H9 (cell line): ENCODE measurements around the gene ENO1. TPM values are rescaled to one million over a fixed set of nuclear protein-coding genes. Genes with fewer than 3 reads are reported as not detected.
A peak's percentile ranks its signal among the peaks of the same experiment; 100 is the strongest.

Experiments used
- DNase-seq: peaks from one replicate; pipeline ENCODE4 v3.0.0-alpha.2; 2017
- H2AFZ ChIP-seq: one replicate; pipeline ENCODE4 v1.6.1; 2013; ENCODE audit warnings: mild to moderate bottlenecking, low read length, control low read depth, moderate library complexity
- H2AK5ac ChIP-seq: 2 replicates; pipeline ENCODE4 v1.6.1; 2013; ENCODE audit warnings: low read length, control low read depth, mixed read lengths; ENCODE audit not compliant: insufficient read length
- H2BK120ac ChIP-seq: one replicate; pipeline ENCODE4 v1.6.1; 2013; ENCODE audit warnings: low read depth, mild to moderate bottlenecking, low read length, control low read depth, inconsistent platforms; ENCODE audit not compliant: poor library complexity, severe bottlenecking
- H2BK12ac ChIP-seq: 2 replicates; pipeline ENCODE4 v1.6.1; 2013; ENCODE audit warnings: low read length, control low read depth, mixed read lengths, low read depth; ENCODE audit not compliant: insufficient read length
- H2BK15ac ChIP-seq: 2 replicates; pipeline ENCODE4 v1.6.1; 2013; ENCODE audit warnings: low read depth, low read length, control low read depth
- H2BK20ac ChIP-seq: one replicate; pipeline ENCODE4 v1.6.1; 2013; ENCODE audit warnings: low read depth, mild to moderate bottlenecking, low read length, control low read depth, inconsistent platforms; ENCODE audit not compliant: poor library complexity, severe bottlenecking
- H2BK5ac ChIP-seq: 2 replicates; pipeline ENCODE4 v1.6.1; 2013; ENCODE audit warnings: low read length, control low read depth, mixed read lengths; ENCODE audit not compliant: insufficient read length
- H3K14ac ChIP-seq: 2 replicates; pipeline ENCODE4 v1.6.1; 2013; ENCODE audit warnings: low read length, control low read depth; ENCODE audit not compliant: insufficient read depth
- H3K18ac ChIP-seq: 2 replicates; pipeline ENCODE4 v1.6.1; 2013; ENCODE audit warnings: low read depth, mild to moderate bottlenecking, mixed read lengths, low read length, control low read depth; ENCODE audit not compliant: insufficient read length
- H3K23ac ChIP-seq: 2 replicates; pipeline ENCODE4 v1.6.1; 2013; ENCODE audit warnings: low read length, control low read depth, mixed read lengths, low read depth; ENCODE audit not compliant: insufficient read length
- H3K23me2 ChIP-seq: 2 replicates; pipeline ENCODE4 v1.6.1; 2013; ENCODE audit warnings: low read depth, mild to moderate bottlenecking, mixed read lengths, low read length, control low read depth; ENCODE audit not compliant: insufficient read length, poor library complexity, severe bottlenecking
- H3K27ac ChIP-seq: 2 replicates; pipeline ENCODE4 v1.5.1; 2013; ENCODE audit warnings: low read length, control low read depth, mixed read lengths, low read depth; ENCODE audit not compliant: insufficient read length
- H3K27me3 ChIP-seq: 2 replicates; pipeline ENCODE4 v1.6.1; 2013; ENCODE audit warnings: low read length, control low read depth, inconsistent platforms; ENCODE audit not compliant: insufficient read depth
- H3K4ac ChIP-seq: 2 replicates; pipeline ENCODE4 v1.6.1; 2013; ENCODE audit warnings: low read depth, mild to moderate bottlenecking, control low read depth, inconsistent platforms, low read length, moderate library complexity
- H3K4me1 ChIP-seq: 2 replicates; pipeline ENCODE4 v1.6.1; 2013; ENCODE audit warnings: low read length, control low read depth, inconsistent platforms; ENCODE audit not compliant: insufficient read depth
- H3K4me2 ChIP-seq: 2 replicates; pipeline ENCODE4 v1.6.1; 2013; ENCODE audit warnings: low read length, control low read depth, mixed read lengths; ENCODE audit not compliant: insufficient read length, insufficient read depth
- H3K56ac ChIP-seq: 2 replicates; pipeline ENCODE4 v1.6.1; 2013; ENCODE audit warnings: low read depth, mild to moderate bottlenecking, mixed read lengths, low read length, control low read depth; ENCODE audit not compliant: insufficient read length
- H3K79me1 ChIP-seq: 2 replicates; pipeline ENCODE4 v1.6.1; 2013; ENCODE audit warnings: low read depth, mild to moderate bottlenecking, moderate library complexity, low read length, control low read depth, inconsistent platforms; ENCODE audit not compliant: insufficient read depth, poor library complexity, severe bottlenecking
- H3K79me2 ChIP-seq: 2 replicates; pipeline ENCODE4 v1.6.1; 2013; ENCODE audit warnings: low read length, control low read depth, inconsistent platforms; ENCODE audit not compliant: insufficient read depth
- H3K9ac ChIP-seq: 2 replicates; pipeline ENCODE4 v1.6.1; 2013; ENCODE audit warnings: low read length, control low read depth, mixed read lengths; ENCODE audit not compliant: insufficient read length; ENCODE audit errors: extremely low read depth
- H3K9me3 ChIP-seq: one replicate; pipeline ENCODE4 v1.6.1; 2013; ENCODE audit warnings: low read depth, low read length, inconsistent platforms; ENCODE audit not compliant: control insufficient read depth
- H3T11ph ChIP-seq: one replicate; pipeline ENCODE4 v1.6.1; 2013; ENCODE audit warnings: mild to moderate bottlenecking, low read length, control low read depth, inconsistent platforms
- H4K20me1 ChIP-seq: one replicate; pipeline ENCODE4 v1.6.1; 2013; ENCODE audit not compliant: control insufficient read depth, insufficient read length, insufficient read depth
- H4K5ac ChIP-seq: 2 replicates; pipeline ENCODE4 v1.6.1; 2013; ENCODE audit warnings: low read depth, mild to moderate bottlenecking, mixed read lengths, low read length, control low read depth; ENCODE audit not compliant: insufficient read length
- H4K8ac ChIP-seq: replicated peaks from 2 replicates; pipeline ENCODE4 v1.6.1; 2013; ENCODE audit warnings: low read length, control low read depth, mixed read lengths, low read depth; ENCODE audit not compliant: insufficient read length
- H4K91ac ChIP-seq: 2 replicates; pipeline ENCODE4 v1.6.1; 2013; ENCODE audit warnings: low read depth, mild to moderate bottlenecking, moderate library complexity, mixed read lengths, low read length, control low read depth; ENCODE audit not compliant: insufficient read length
- H3K27ac Mint-ChIP-seq, 3 experiments: 2 replicates in 2 of 3; 3 replicates in 1 of 3; pipeline ENCODE4 v1.8.0; 2020 to 2021; ENCODE audit warnings: mixed read lengths in 3 of 3, mild to moderate bottlenecking in 1 of 3, moderate library complexity in 1 of 3
- H3K27me3 Mint-ChIP-seq: 2 replicates; pipeline ENCODE4 v1.8.0; 2021; ENCODE audit warnings: low read depth, mild to moderate bottlenecking, moderate library complexity, mixed read lengths
- H3K36me3 Mint-ChIP-seq, 3 experiments: 2 replicates in 2 of 3; 3 replicates in 1 of 3; pipeline ENCODE4 v1.8.0; 2020 to 2021; ENCODE audit warnings: low read depth in 3 of 3, mixed read lengths in 3 of 3; ENCODE audit not compliant: insufficient read depth in 1 of 3
- H3K4me1 Mint-ChIP-seq, 2 experiments: 2 replicates each; pipeline ENCODE4 v1.8.0; 2020; ENCODE audit warnings: mixed read lengths in 2 of 2
- H3K4me3 Mint-ChIP-seq, 2 experiments: 2 replicates in 1 of 2; 3 replicates in 1 of 2; pipeline ENCODE4 v1.8.0; 2020 to 2021; ENCODE audit warnings: mild to moderate bottlenecking in 2 of 2, mixed read lengths in 2 of 2, moderate library complexity in 1 of 2
- H3K9me3 Mint-ChIP-seq, 2 experiments: 2 replicates in 1 of 2; 3 replicates in 1 of 2; pipeline ENCODE4 v1.8.0; 2020; ENCODE audit warnings: mild to moderate bottlenecking in 2 of 2, mixed read lengths in 2 of 2, moderate library complexity in 1 of 2
- whole genome bisulfite sequencing: extraction: QIAGEN DNeasy Blood & Tissue Kit; methylation state at CpG from one replicate; pipeline ENCODE4 v1.1.7; 2013; ENCODE audit warnings: missing lambda C conversion rate, low lambda C conversion rate, mixed read lengths; ENCODE audit not compliant: insufficient read length; ENCODE audit errors: extremely low coverage; 5-methylcytosine and 5-hydroxymethylcytosine counted together
- microRNA-seq: library from miRNA; unstranded; fragments of <30 nt; microRNA quantifications from one replicate; pipeline ENCODE4, GENCODE V29; 2020; ENCODE audit warnings: borderline microRNAs expressed
- total RNA-seq: library from RNA; stranded (reverse); gene quantifications from 2 replicates; pipeline ENCODE4 v1.2.1, GENCODE V29; 2021
- TF ChIP-seq, protein P1 (sequence below): fragments of 200-600 bp; sonication (generic); conservative IDR thresholded peaks from 3 replicates; pipeline ENCODE4 v1.8.0; 2021; ENCODE audit warnings: antibody characterized with exemption, mild to moderate bottlenecking

ENO1 gene
- total RNA-seq, 1 experiment from 2014 or later: 1,781 TPM

GRCh38 chr1:8812081-8812480 lies 66.4 kb downstream of the ENO1 start:
- no peak overlapping the region for H3K56ac ChIP-seq
- H3K4me2 ChIP-seq: no peak overlapping the region
- Mint-ChIP-seq H3K4me3 (no peak overlapping the region), H3K36me3 (no peaks in the 10 kb centered on the region), H3K27ac (0 out of 7 replicates have a peak overlapping the region, but pooled peaks of 1 of the 3 experiments have one; percentile 51), H3K4me1 (peaks cover 30 to 35% of the 10 kb centered on the region in 2 experiments), H3K9me3 (no peaks in the 10 kb centered on the region), H3K27me3 (no peaks in the 10 kb centered on the region)
- no peak overlapping the region for H2AK5ac ChIP-seq
- H3K27me3 ChIP-seq: no peaks in the 10 kb centered on the region
- no peak overlapping the region for H3K9ac ChIP-seq
- peaks cover 4% of the 10 kb centered on the region for H3K23me2 ChIP-seq
- TF ChIP-seq, protein P1, sequence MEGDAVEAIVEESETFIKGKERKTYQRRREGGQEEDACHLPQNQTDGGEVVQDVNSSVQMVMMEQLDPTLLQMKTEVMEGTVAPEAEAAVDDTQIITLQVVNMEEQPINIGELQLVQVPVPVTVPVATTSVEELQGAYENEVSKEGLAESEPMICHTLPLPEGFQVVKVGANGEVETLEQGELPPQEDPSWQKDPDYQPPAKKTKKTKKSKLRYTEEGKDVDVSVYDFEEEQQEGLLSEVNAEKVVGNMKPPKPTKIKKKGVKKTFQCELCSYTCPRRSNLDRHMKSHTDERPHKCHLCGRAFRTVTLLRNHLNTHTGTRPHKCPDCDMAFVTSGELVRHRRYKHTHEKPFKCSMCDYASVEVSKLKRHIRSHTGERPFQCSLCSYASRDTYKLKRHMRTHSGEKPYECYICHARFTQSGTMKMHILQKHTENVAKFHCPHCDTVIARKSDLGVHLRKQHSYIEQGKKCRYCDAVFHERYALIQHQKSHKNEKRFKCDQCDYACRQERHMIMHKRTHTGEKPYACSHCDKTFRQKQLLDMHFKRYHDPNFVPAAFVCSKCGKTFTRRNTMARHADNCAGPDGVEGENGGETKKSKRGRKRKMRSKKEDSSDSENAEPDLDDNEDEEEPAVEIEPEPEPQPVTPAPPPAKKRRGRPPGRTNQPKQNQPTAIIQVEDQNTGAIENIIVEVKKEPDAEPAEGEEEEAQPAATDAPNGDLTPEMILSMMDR: no peak
- no peak overlapping the region for H2BK15ac ChIP-seq
- H2AFZ ChIP-seq: no peak overlapping the region
- H2BK12ac ChIP-seq: no peak overlapping the region
- H4K91ac ChIP-seq: no peak overlapping the region
- no peak for DNase-seq
- no peak overlapping the region for H4K8ac ChIP-seq
- H3K27ac ChIP-seq: no peak overlapping the region
- no peaks in the 10 kb centered on the region for H4K20me1 ChIP-seq
- no peaks in the 10 kb centered on the region for H3K9me3 ChIP-seq
- H3T11ph ChIP-seq: no peak overlapping the region
- no peak overlapping the region for H4K5ac ChIP-seq
- H3K4me1 ChIP-seq: peaks cover 10% of the 10 kb centered on the region; the same call in 1 of the 2 replicates
- no peak overlapping the region for H2BK120ac ChIP-seq
- H2BK20ac ChIP-seq: no peak overlapping the region
- no peak overlapping the region for H3K4ac ChIP-seq
- H3K18ac ChIP-seq: no peak overlapping the region
- H2BK5ac ChIP-seq: no peak overlapping the region
- no peak overlapping the region for H3K23ac ChIP-seq
- peaks cover 28% of the 10 kb centered on the region; the same call in 1 of the 2 replicates for H3K79me2 ChIP-seq
- peaks cover 13% of the 10 kb centered on the region for H3K79me1 ChIP-seq
- WGBS: no CpG with 5 or more reads among the region's 6 CpGs
- H3K14ac ChIP-seq: no peak overlapping the region

Small RNA genes within 50 kb of the gene (microRNA-seq; reads per million reads assigned to microRNA genes)
- gene MIR6728: not detected

Other genes starting within 250 kb of the ENO1 start
- 92.7 and 103 TPM in 2 replicates for gene RERE, start 61.0 kb downstream of the ENO1 start, total RNA-seq
- gene CA6, start 67.2 kb upstream of the ENO1 start, total RNA-seq: not detected in 2 replicates
- gene SLC2A7, start 147.7 kb upstream of the ENO1 start, total RNA-seq: not detected in 2 replicates
- not detected in 2 replicates for gene SLC2A5, start 190.9 kb upstream of the ENO1 start, total RNA-seq